GM19193 (cell line): Measurements from ENCODE around the gene GLIPR1L1.

Experiments
- POLR2A ChIP-seq: IDR thresholded peaks from 4 replicates; pipeline ENCODE4 v1.6.1; 2011; ENCODE audit not compliant: insufficient read depth, insufficient read length; ENCODE audit errors: extremely low read depth

GLIPR1L1 gene, protein sequence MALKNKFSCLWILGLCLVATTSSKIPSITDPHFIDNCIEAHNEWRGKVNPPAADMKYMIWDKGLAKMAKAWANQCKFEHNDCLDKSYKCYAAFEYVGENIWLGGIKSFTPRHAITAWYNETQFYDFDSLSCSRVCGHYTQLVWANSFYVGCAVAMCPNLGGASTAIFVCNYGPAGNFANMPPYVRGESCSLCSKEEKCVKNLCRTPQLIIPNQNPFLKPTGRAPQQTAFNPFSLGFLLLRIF

DNA sequence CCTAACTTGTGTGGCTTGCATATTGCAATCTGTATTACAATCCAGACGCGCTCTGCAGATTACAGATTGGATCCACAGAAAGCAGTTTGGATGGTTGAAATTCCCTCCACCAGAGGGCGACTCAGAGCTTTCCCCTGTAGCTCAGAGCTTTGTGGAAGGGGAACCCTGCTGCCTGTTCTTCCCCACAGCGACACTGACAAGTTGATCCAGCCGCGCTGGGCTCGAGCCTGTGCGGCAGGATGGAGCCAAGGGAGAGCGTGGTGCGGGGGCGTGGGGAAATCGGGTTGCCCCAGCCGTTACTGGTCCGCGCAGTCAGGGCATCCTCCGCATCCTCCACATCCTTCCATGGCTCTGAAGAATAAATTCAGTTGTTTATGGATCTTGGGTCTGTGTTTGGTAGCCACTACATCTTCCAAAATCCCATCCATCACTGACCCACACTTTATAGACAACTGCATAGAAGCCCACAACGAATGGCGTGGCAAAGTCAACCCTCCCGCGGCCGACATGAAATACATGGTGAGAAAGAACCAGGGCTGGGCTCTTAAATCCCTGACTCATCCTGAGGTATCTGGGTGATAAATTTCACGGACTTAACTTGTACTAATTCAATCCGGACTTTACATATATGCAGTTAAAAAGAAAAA lies at the start of gene GLIPR1L1:
TSS of gene GLIPR1L1 (plus strand) at position 287 of the 647 bp plus-strand sequence. CDS start at position 346, 59 bp downstream.
- TF ChIP-seq POLR2A: peak; percentile 49

DNA sequence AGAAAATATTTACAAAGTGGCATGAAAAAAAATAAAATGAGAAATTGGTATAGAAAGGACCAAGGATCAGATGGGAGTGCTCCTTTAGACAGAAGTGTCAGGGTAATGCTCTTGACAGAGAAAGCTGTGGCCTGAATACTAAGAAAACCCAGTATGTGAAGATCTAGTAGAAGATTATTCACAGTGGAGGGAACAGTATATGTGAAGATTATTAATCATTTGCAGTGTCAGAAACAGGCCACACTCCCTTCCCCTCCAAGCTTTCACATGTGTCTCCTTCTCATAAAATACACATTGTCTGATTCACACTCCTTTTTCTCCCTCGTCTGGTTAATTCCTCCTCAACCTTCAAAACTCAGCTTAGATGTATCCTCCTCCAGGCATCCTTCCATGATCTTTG lies 45.6 kb upstream of the GLIPR1L1 start:
- no peak for TF ChIP-seq POLR2A

- no peak for TF ChIP-seq POLR2A
Measured at GRCh38 chr12:75289753-75290152, 44.7 kb upstream of the GLIPR1L1 start.

- no peak for TF ChIP-seq POLR2A
Measured at GRCh38 chr12:75291014-75291413, 43.5 kb upstream of the GLIPR1L1 start.

GRCh38 chr12:75294336-75294735 lies 40.1 kb upstream of the GLIPR1L1 start:
- no peak for TF ChIP-seq POLR2A

DNA sequence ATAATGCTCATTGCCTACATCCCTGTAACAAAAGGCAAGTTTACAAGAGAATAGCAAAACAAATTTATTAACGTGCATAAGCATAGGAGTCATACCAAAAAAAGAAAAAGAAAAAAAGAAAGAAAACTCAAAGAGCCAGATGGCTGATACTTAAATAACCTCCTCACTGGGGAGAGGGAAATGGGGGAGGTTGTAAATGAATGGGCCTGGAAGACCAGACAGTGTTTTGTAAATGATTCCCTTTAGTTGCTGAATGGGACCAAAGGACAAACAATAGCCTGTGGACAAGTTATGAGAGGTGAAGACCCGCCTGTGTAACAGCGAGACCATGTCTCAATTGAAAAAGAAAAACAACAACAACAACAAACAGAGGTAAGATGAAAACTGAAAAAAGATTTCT lies 39.7 kb upstream of the GLIPR1L1 start:
- TF ChIP-seq POLR2A: no peak

DNA sequence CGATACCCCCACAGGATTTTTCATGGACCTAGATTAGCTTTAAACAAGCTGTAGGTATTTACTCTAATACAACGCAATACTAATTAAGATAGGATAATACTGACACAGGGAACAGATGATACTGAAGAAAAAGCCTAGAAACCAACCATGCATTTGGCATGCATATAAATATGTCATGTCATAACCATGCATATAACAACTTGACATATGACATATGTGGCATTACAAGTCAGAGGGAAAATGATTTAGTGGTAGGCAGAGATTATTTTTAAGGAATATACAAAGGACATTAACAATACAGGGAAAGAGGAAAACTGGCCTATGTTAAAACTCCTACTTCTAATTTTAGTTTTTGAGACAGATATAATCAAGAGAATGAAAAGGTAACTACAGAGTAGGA lies 32.2 kb upstream of the GLIPR1L1 start:
- TF ChIP-seq POLR2A: no peak

- TF ChIP-seq POLR2A: no peak
Measured at GRCh38 chr12:75302781-75303180, 31.7 kb upstream of the GLIPR1L1 start.

DNA sequence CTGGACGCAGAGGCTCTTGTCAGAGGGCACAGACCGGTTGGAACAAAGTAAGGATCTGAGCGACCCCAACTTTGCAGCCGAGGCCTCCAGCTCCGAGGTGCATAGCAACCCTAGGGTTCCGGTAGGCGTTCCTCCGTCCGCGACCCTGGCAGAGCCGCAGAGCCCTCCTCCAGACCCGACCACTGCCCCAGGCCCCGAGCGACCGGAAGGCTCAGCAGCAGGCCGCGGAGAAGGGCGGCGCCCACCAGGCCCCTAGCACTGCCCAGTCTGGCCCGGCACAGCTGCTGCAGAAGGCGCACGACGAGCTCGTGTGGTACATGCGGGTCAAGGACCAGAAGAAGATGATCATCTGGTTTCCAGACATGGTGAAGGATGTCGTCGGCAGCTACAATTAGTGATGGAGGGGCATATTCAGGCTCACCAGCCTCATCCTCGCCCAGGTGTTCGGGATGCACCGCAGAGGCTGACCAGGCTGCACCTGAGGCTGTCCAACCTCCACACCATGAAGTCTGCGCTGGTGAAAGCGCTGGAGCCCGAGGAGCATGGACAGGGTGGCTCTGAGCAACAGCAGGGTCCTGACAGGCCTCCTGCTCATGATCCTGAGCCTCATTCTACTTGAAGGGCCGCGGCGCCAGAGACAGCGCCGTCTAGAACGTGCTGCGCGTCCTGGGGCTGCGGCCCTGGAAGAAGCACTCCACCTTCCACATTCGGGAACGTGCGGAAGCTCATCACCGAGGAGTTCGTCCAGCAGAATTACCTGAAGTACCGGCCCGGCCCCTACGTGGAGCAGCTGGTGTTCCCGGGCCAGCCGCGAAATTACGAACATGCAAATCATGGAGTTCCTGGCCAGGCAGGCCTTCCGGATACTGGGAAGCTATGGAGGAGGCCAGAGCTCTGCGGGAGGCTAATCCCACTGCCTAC lies 28.8 kb upstream of the GLIPR1L1 start:
- no peak for TF ChIP-seq POLR2A

GRCh38 chr12:75308279-75308678 lies 26.2 kb upstream of the GLIPR1L1 start:
- no peak for TF ChIP-seq POLR2A

DNA sequence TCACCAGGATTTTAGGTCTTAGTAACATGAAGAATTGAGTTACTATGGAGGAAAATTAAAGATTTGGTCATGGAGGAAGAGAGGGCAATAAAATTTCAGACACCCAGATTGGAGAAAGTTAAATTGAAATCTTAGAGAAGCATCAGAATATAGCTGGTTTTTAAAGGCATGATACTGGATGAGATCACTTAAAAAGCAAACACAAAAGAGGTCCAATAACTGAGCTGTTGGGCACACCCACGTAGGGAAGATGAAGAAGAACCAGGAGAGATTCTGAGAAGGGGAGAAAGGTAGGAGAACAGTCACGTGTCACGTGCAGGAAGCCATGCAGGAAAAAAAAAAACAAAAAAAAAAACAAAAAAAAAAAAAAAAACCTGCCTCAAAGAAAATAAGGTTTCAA lies 23.1 kb upstream of the GLIPR1L1 start:
- TF ChIP-seq POLR2A: no peak

GRCh38 chr12:75315518-75315917 lies 19.0 kb upstream of the GLIPR1L1 start:
- TF ChIP-seq POLR2A: no peak

- TF ChIP-seq POLR2A: no peak
Measured at GRCh38 chr12:75317784-75318183, 16.7 kb upstream of the GLIPR1L1 start.

DNA sequence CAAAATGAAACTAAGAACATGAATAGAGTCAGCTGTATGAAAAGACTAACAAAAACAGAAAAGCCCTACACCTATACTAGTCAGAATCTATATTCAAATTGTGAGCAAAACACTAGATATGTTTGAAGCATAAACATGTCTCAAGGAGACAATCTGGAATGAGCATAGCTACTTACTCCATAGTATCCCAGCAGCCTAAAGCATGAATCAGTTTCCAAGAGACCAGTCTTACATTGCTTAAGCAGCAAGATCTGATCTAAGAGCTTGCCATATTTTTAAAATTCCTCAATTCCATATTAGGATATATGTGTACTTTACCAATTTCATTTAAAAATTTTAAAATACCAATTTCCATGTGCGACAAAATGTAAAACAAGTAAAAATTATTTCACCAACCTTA lies 12.0 kb upstream of the GLIPR1L1 start:
- no peak for TF ChIP-seq POLR2A

DNA sequence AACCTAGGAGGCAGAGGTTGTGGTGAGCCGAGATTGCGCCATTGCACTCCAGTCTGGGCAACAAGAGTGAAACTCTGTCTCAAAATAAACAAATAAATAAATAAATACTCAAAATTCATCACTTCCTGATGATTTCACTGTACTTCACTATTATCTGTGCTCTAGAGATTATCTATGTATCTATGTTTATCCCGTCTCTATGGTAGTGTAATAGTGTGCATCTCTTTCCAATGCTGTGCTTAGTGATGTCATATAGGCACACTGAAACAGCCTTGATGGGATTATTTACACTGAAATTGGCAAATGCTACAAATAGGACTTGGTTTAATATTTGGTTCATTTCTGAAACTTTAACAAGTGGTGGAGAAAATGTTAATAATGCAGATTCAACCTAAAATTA lies 10.8 kb upstream of the GLIPR1L1 start:
- TF ChIP-seq POLR2A: no peak

DNA sequence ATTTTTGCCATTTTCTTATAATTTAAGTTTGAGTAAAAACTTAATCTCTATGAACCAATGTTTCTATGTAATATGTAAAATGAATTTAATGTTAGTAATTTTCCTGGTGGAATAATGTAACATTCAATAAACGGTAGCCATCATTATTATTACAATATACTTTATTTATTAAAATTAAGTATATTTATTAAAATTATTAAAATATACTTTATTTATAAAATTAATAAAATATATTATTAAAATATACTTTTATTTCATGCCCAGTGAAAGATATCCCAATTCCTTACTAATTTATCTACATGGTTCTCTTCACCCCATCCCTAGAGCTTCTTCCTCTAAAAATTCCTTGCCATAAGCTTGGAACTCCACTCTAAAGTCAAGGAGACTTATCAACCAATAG lies 6.8 kb upstream of the GLIPR1L1 start:
- TF ChIP-seq POLR2A: no peak
